GM19372 (cell line): ENCODE measurements around the gene GPC2.
"Not testable (repeated sequence)": the region's sequence is repeated elsewhere in the genome, so short reads cannot be mapped to it uniquely, and the experiment has no call there.

Experiments
- ATAC-seq: cut with Tn5 transposase; IDR thresholded peaks from one replicate; pipeline ENCODE4 v1.9.1; 2021; ENCODE audit warnings: mild to moderate bottlenecking, low read depth, moderate library complexity; ENCODE audit not compliant: unreplicated experiment

Gene GPC2

GRCh38 chr7:100177045-100178001 lies at the start of gene GPC2, which contains the start of gene STAG3:
Gene GPC2, minus strand, starts transcription at chr7:100177381. Its CDS starts 182 bp downstream, at chr7:100177199.
Gene STAG3, plus strand, starts transcription at chr7:100177918. Its CDS starts 2,639 bp downstream, at chr7:100180557.
- ATAC-seq: peak; percentile 90

GRCh38 chr7:100224891-100225290 lies 47.7 kb upstream of the GPC2 start:
- not testable (repeated sequence) for ATAC-seq

DNA sequence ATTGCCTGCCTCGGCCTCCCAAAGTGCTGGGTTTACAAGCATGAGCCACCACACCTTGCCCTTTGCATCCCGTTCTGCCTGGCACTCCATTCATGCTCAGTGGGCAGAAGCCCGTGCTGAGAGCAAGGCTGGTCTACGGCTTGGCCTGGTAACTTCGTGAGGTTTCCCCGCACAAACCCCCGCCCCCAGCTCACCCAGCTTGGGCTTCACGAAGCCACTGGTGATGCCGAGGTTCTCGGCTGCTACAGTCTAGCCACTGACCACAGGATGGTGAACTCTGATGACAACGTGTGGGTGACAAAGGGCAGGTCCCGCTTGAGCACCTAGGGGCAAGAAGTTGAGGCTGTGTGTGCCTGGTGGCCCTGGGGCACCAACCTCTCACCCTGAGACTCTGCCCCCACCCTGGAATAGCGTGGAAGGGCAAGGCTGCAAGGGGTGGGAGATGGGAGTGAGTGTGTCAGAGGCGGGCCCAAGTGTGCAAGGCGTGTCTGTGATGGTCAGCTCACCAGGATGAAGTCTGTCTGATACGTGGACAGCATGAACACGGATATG lies 46.3 kb upstream of the GPC2 start:
- ATAC-seq: not testable (repeated sequence)

GRCh38 chr7:100222445-100223132 lies 45.4 kb upstream of the GPC2 start:
- no peak for ATAC-seq

GRCh38 chr7:100221767-100222444 lies 44.7 kb upstream of the GPC2 start:
- no peak for ATAC-seq

DNA sequence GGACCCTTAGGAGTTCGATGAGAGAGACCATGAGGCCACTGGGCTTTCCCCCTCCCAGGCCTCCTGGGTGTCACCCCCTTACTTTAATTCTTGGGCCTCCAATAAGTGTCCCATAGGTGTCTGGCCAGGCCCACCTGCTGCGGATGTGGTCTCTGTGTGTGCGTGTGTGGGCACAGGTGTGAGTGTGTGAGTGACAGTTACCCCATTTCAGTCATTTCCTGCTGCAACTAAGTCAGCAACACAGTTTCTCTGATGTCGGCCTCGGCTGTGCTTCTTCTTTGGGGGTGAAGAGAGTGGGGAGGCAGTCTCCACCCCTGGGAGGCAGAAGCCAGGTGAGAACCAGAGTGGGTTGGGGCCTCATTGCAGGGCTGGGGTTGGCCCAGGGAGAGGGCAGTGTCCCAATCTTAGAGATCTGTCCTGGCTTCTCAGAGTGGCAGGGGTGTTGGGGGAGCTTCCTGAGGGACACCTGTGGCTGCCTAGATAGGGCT lies 44.1 kb upstream of the GPC2 start:
- peak; percentile 48 for ATAC-seq

DNA sequence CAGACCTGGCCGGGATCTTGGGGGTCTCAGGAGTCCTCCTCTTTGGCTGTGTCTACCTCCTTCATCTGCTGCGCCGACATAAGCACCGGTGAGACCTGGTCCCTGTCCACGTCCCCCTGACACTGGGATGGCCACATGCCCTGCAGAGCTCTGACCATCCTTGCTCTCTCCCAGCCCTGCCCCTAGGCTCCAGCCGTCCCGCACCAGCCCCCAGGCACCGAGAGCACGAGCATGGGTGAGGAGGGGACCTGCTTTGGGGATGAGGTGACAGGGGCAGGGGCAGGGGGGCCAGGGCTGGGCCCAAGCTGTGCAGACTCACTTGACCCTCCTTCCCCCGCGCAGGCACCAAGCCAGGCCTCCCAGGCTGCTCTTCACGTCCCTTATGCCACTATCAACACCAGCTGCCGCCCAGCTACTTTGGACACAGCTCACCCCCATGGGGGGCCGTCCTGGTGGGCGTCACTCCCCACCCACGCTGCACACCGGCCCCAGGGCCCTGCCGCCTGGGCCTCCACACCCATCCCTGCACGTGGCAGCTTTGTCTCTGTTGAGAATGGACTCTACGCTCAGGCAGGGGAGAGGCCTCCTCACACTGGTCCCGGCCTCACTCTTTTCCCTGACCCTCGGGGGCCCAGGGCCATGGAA lies 43.5 kb upstream of the GPC2 start:
- peak; percentile 9 for ATAC-seq

GRCh38 chr7:100219801-100220585 lies 42.8 kb upstream of the GPC2 start, which contains the start of gene PVRIG:
Gene PVRIG, plus strand, starts transcription at chr7:100219949. Its CDS starts 22 bp downstream, at chr7:100219971.
- ATAC-seq: not testable (repeated sequence)

- ATAC-seq: no peak
Measured at GRCh38 chr7:100219271-100219737, 42.1 kb upstream of the GPC2 start.

DNA sequence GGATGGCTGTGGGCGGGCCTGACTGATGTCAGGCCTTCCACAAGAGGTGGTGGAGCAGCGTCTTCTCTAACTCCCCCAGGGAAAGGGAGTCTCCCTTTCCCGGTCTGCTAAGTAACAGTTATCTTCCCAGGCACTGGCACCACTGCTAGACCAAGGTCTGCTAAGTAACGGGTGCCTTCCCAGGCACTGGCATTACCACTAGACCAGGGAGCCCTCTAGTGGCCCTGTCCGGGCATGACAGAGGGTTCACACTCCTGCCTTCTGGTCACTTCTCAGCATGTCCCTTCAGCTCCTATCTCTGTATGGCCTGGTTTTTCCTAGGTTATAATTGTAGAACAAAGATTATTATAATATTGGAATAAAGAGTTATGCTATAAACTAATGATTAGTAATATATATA lies 40.8 kb upstream of the GPC2 start:
- not testable (repeated sequence) for ATAC-seq

DNA sequence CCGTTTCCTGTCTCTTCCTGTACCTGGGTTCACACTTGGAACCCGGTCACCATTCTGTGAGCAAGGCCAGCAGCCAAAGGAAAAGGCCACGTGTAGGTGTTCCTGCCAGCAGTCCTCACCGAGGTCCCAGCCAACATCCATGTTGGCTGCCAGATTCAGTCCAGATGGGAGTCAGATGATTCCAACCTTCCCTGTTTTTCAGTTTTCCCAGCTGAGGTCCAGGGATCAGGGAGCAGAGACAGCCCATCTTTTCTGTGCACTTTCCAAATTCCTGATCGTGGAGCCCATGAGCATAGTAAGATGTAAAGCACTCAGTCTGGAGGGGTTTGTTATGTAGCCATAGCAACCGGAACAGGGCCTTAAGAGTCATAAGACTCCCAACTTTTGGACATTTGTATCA lies 38.7 kb upstream of the GPC2 start:
- no peak for ATAC-seq

DNA sequence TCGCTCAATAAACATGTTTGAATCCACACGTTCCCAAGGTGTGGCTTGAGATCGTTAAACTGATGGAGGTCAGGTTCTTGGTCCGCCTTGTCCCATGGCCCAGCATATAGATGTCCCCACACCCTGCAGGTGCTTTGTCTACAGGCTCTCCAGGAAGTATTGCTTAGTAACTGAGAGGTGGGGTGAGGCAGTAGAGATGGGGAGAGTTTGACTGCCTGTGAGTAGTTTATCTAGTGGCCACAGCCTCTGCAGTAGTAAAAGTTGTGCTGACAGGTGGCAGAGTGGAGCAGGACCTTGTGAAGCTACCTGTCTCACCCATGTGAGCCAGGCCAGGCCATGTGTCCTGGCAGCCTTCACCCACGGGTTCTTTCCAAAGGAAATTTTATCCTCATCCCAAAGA lies 37.2 kb upstream of the GPC2 start:
- not testable (repeated sequence) for ATAC-seq

DNA sequence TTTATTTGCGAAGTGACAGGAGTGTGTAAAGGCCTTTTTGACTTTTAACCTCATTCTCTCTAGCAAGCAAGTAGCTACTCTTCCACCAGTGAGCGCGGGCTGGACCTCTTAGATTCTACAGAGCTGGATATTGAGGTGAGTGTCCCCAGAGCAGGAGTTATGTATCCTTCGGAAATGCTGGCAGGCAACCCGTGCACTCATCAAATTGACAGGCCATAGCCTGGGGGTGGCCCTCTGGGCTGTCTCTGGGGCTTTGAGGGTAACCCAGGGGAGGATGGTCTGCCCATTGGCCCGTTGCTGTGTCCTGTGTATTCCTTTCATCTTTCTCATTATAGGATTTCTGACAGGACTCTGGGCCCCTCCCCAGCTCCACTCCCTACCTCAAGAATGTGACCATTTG lies 36.5 kb upstream of the GPC2 start:
- no peak for ATAC-seq

- no peak for ATAC-seq
Measured at GRCh38 chr7:100212631-100213286, 35.6 kb upstream of the GPC2 start.

GRCh38 chr7:100211342-100211780 lies 34.2 kb upstream of the GPC2 start:
- no peak for ATAC-seq

DNA sequence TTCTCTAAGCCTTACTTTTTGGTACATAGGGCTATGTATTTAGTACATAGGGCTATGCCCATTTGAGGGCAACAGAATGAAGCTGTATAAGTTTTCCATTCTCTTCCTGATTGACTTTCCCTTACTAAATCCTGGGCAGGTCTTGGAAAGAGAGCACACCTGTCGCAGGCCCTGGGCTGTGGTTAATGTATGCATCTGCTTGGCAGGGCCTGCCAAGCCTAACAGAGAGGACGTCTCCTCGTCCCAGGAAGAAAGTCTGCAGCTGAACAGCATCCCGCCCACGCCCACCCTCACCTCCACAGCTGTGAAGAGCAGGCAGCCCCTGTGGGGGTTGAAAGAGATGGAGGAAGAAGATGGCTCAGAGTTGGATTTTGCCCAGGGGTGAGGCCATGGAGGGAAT lies 33.6 kb upstream of the GPC2 start:
- ATAC-seq: no peak

- ATAC-seq: no peak
Measured at GRCh38 chr7:100209493-100209892, 32.3 kb upstream of the GPC2 start.

- peak; percentile 69 for ATAC-seq
Measured at GRCh38 chr7:100208911-100209408, 31.8 kb upstream of the GPC2 start.
